Measurements from ENCODE around the gene GPR146.
"Not testable (repeated sequence)": the region's sequence is repeated elsewhere in the genome, so short reads cannot be mapped to it uniquely, and the experiment has no call there.

Gene GPR146

GRCh38 chr7:1027242-1028043 lies 16.9 kb upstream of the GPR146 start:
- DNase-seq: no peak

- DNase-seq: peak; percentile 83
Observed at GRCh38 chr7:1028044-1028770, 16.1 kb upstream of the GPR146 start.

- DNase-seq: peak; percentile 70
Observed at GRCh38 chr7:1028775-1029636, 15.3 kb upstream of the GPR146 start.

- no peak for DNase-seq
Observed at GRCh38 chr7:1029637-1030443, 14.5 kb upstream of the GPR146 start.

- no peak for DNase-seq
Observed at GRCh38 chr7:1030444-1031070, 13.8 kb upstream of the GPR146 start.

- no peak for DNase-seq
Observed at GRCh38 chr7:1031716-1032455, 12.5 kb upstream of the GPR146 start.

- DNase-seq: no peak
Observed at GRCh38 chr7:1032536-1033181, 11.7 kb upstream of the GPR146 start.

GRCh38 chr7:1033546-1034145 lies 10.7 kb upstream of the GPR146 start:
- peak; percentile 71 for DNase-seq

GRCh38 chr7:1034769-1035168 lies 9.6 kb upstream of the GPR146 start:
- not testable (repeated sequence) for DNase-seq

GRCh38 chr7:1036164-1036928 lies 8.0 kb upstream of the GPR146 start:
- DNase-seq: not testable (repeated sequence)

- not testable (repeated sequence) for DNase-seq
Observed at GRCh38 chr7:1040233-1040632, 4.1 kb upstream of the GPR146 start.

- no peak for DNase-seq
Observed at GRCh38 chr7:1040790-1041189, 3.6 kb upstream of the GPR146 start.

GRCh38 chr7:1041551-1042491 lies 2.5 kb upstream of the GPR146 start:
- DNase-seq: peak; percentile 37

GRCh38 chr7:1042492-1042833 lies 1.9 kb upstream of the GPR146 start:
- no peak for DNase-seq

- DNase-seq: no peak
Observed at GRCh38 chr7:1043552-1044188, 676 bp upstream of the GPR146 start.

GRCh38 chr7:1045069-1046063 lies 1.0 kb downstream of the GPR146 start:
- no peak for DNase-seq

All from CD4-positive, alpha-beta T cell treated with Interleukin-10 for 1 hour (primary cell).